HL-60 (cell line): Measurements from ENCODE around the gene AOC1.

Experiments
- GABPA ChIP-seq: IDR thresholded peaks from 2 replicates; pipeline ENCODE4 v1.6.1; 2012; ENCODE audit warnings: low read depth
- POLR2AphosphoS5 ChIP-seq: IDR thresholded peaks from 2 replicates; pipeline ENCODE4 v1.6.1; 2012; ENCODE audit warnings: low read depth
- TF ChIP-seq, protein P1 (sequence below): IDR thresholded peaks from one replicate; pipeline ENCODE4 v1.5.1; 2011; ENCODE audit warnings: low read length, control low read depth, inconsistent platforms; ENCODE audit not compliant: insufficient read depth

DNA sequence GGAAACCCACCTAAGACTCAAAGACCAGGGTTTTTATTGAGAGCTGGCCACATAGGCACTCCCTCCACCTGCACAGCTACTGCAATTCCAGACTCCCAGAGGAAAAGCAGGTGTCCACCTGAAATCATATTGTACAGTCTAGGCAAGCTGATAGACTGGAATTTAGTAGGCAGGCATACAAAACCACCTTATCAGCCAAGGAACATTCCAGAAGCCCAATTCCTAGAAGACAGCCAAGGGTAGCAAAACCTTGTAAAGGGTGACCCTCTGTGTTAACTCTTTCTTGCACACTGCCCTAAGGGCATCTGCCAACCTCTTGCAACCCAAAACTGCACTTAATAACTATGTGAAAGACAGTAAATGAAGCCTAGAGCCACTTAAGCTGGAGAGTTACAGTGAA lies 46.5 kb upstream of the AOC1 start:
- TF ChIP-seq, protein P1, sequence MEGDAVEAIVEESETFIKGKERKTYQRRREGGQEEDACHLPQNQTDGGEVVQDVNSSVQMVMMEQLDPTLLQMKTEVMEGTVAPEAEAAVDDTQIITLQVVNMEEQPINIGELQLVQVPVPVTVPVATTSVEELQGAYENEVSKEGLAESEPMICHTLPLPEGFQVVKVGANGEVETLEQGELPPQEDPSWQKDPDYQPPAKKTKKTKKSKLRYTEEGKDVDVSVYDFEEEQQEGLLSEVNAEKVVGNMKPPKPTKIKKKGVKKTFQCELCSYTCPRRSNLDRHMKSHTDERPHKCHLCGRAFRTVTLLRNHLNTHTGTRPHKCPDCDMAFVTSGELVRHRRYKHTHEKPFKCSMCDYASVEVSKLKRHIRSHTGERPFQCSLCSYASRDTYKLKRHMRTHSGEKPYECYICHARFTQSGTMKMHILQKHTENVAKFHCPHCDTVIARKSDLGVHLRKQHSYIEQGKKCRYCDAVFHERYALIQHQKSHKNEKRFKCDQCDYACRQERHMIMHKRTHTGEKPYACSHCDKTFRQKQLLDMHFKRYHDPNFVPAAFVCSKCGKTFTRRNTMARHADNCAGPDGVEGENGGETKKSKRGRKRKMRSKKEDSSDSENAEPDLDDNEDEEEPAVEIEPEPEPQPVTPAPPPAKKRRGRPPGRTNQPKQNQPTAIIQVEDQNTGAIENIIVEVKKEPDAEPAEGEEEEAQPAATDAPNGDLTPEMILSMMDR, result no peak
- no peak for TF ChIP-seq POLR2AphosphoS5
- no peak for TF ChIP-seq GABPA
